Upper lobe of left lung (tissue), 6 donors: Measurements from ENCODE around the gene CCDC81. TPM values are rescaled to one million over a fixed set of nuclear protein-coding genes. Genes with fewer than 3 reads are reported as not detected.
A peak's percentile ranks its signal among the peaks of the same experiment; 100 is the strongest.
"Not testable (repeated sequence)": the region's sequence is repeated elsewhere in the genome, so short reads cannot be mapped to it uniquely, and the experiment has no call there.

Experiments used
- ATAC-seq, 2 donors: fragments of 200-7000 bp; cut with Tn5 transposase; one replicate each; pipeline ENCODE4 v1.9.1; 2022; ENCODE audit warnings: mild to moderate bottlenecking in 2 of 2, moderate library complexity in 2 of 2; ENCODE audit not compliant: low FRiP score in 2 of 2
- DNase-seq, 2 donors: peaks; one replicate each; pipeline ENCODE4 v3.0.0-alpha.2; 2019 to 2020
- H3K27ac ChIP-seq, 4 donors: fragments of 200-600 bp; sonication (generic); one replicate each; pipeline ENCODE4 v1.5.1; 2016 to 2019
- H3K27me3 ChIP-seq, 4 donors: fragments of 200-600 bp; sonication (generic); one replicate each; pipeline ENCODE4 v1.5.1; 2017 to 2019
- H3K36me3 ChIP-seq, 4 donors: fragments of 200-600 bp; sonication (generic); one replicate each; pipeline ENCODE4 v1.5.1; 2016 to 2019
- H3K4me1 ChIP-seq, 4 donors: fragments of 200-600 bp; sonication (generic); one replicate each; pipeline ENCODE4 v1.5.1; 2018 to 2019
- H3K4me3 ChIP-seq, 4 donors: fragments of 200-600 bp; sonication (generic); one replicate each; pipeline ENCODE4 v1.5.1; 2017 to 2019; ENCODE audit warnings: mild to moderate bottlenecking in 2 of 4, moderate library complexity in 1 of 4
- H3K9me3 ChIP-seq, 4 donors: fragments of 200-600 bp; sonication (generic); one replicate each; pipeline ENCODE4 v1.5.1; 2018 to 2019
- CTCF ChIP-seq, 6 experiments: fragments of 450-650 bp in 4 of 6; fragments of 200-600 bp in 2 of 6; sonication (generic) in 2 of 6; IDR thresholded peaks; one replicate each; pipeline ENCODE4 v1.5.1; 2016 to 2019; ENCODE audit warnings: antibody characterized with exemption in 6 of 6
- EP300 ChIP-seq, 4 donors: sonication (generic); formaldehyde crosslinking; IDR thresholded peaks; one replicate each; pipeline ENCODE4 v1.5.1; 2017; ENCODE audit warnings: antibody characterized with exemption in 4 of 4, control low read depth in 2 of 4
- POLR2A ChIP-seq, 4 donors: fragments of 450-650 bp; IDR thresholded peaks; one replicate each; pipeline ENCODE4 v1.5.1; 2016 to 2017; ENCODE audit warnings: antibody characterized with exemption in 4 of 4, mild to moderate bottlenecking in 2 of 4
- POLR2AphosphoS5 ChIP-seq, 2 donors: sonication (generic); formaldehyde crosslinking; IDR thresholded peaks; one replicate each; pipeline ENCODE4 v1.5.1; 2017; ENCODE audit warnings: antibody characterized with exemption in 2 of 2
- WGBS, 2 donors: methylation state at CpG; one replicate each; pipeline ENCODE4 v1.1.5; 2017 to 2018; 5-methylcytosine and 5-hydroxymethylcytosine counted together
- total RNA-seq, 6 donors: library from RNA; depleted of rRNA in 4 of 6; stranded (reverse); fragments of >200 nt in 4 of 6; gene quantifications; one replicate each; pipeline versions ENCODE4 v1.1.0 to v1.2.1, GENCODE V29; 2016 to 2021
- donor health status: DM: no; HTN: no; CAD: no; lungs with moderate emphysema.
- donor health status: DM: no; HTN: yes; CAD: no; lungs with severe emphysema.

CCDC81 gene
- total RNA-seq, 6 donors from 2014 or later = 0.52 to 10.5 (median 2.7) TPM

- WGBS, 2 donors = 92 to 93% methylated on average over 36 to 37 of the region's 37 CpGs
- Histone ChIP-seq H3K4me3 (no peak overlapping the region), H3K27ac (no peak overlapping the region), H3K27me3 (no peaks in the 10 kb centered on the region), H3K9me3 (peaks cover 0 to 8% (median 0%) of the 10 kb centered on the region in 4 donors), H3K36me3 (no peaks in the 10 kb centered on the region), H3K4me1 (no peaks in the 10 kb centered on the region)
- ATAC-seq (no peak), DNase-seq (peak in 1 of 2 donors; percentile 78)
- TF ChIP-seq POLR2AphosphoS5 (IDR thresholded peaks at IDR 0.05) = no peak
- TF ChIP-seq EP300 (IDR thresholded peaks at IDR 0.05) = no peak
- no peak for TF ChIP-seq CTCF (IDR thresholded peaks at IDR 0.05)
- TF ChIP-seq POLR2A (IDR thresholded peaks at IDR 0.05) = no peak
Observed at GRCh38 chr11:86431258-86431657, 56.6 kb downstream of the CCDC81 start.

- not testable (repeated sequence) for H3K27me3 ChIP-seq, ATAC-seq, H3K36me3 ChIP-seq, H3K9me3 ChIP-seq, H3K4me3 ChIP-seq, H3K27ac ChIP-seq, H3K4me1 ChIP-seq
- DNase-seq = peak in 1 of 2 donors; percentile 83
- WGBS, 2 donors = 96% methylated on average over 31 to 32 of the region's 38 CpGs
Observed at GRCh38 chr11:86433361-86434095, 58.8 kb downstream of the CCDC81 start.

GRCh38 chr11:86435711-86436110 lies 61.0 kb downstream of the CCDC81 start:
- H3K4me1 ChIP-seq = no peaks in the 10 kb centered on the region
- peaks cover 0 to 8% (median 0%) of the 10 kb centered on the region in 4 donors for H3K9me3 ChIP-seq
- no peak overlapping the region for H3K27ac ChIP-seq
- H3K36me3 ChIP-seq = no peaks in the 10 kb centered on the region
- ATAC-seq = no peak
- WGBS, 2 donors = 92 to 95% methylated on average over 2 of the region's 2 CpGs
- TF ChIP-seq POLR2AphosphoS5 (IDR thresholded peaks at IDR 0.05) (no peak), POLR2A (IDR thresholded peaks at IDR 0.05) (no peak), CTCF (IDR thresholded peaks at IDR 0.05) (no peak), EP300 (IDR thresholded peaks at IDR 0.05) (no peak)
- no peak overlapping the region for H3K4me3 ChIP-seq
- no peak for DNase-seq
- H3K27me3 ChIP-seq = no peaks in the 10 kb centered on the region

GRCh38 chr11:86438685-86439084 lies 64.0 kb downstream of the CCDC81 start:
- no peak overlapping the region for H3K4me3 ChIP-seq
- peaks cover 0 to under 1% (median 0%) of the 10 kb centered on the region in 4 donors for H3K36me3 ChIP-seq
- ATAC-seq (no peak), DNase-seq (no peak)
- no peaks in the 10 kb centered on the region for H3K9me3 ChIP-seq
- H3K27ac ChIP-seq = no peak overlapping the region
- H3K4me1 ChIP-seq = no peaks in the 10 kb centered on the region
- WGBS, 2 donors = 96 to 100% methylated on average over 1 of the region's 1 CpG
- H3K27me3 ChIP-seq = no peaks in the 10 kb centered on the region
- TF ChIP-seq POLR2A (IDR thresholded peaks at IDR 0.05) (no peak), CTCF (IDR thresholded peaks at IDR 0.05) (no peak), EP300 (IDR thresholded peaks at IDR 0.05) (no peak), POLR2AphosphoS5 (IDR thresholded peaks at IDR 0.05) (no peak)

- H3K27ac ChIP-seq = no peak overlapping the region
- no peak for TF ChIP-seq EP300 (IDR thresholded peaks at IDR 0.05)
- no peak for TF ChIP-seq POLR2A (IDR thresholded peaks at IDR 0.05)
- no peak for TF ChIP-seq POLR2AphosphoS5 (IDR thresholded peaks at IDR 0.05)
- no peak for TF ChIP-seq CTCF (IDR thresholded peaks at IDR 0.05)
- WGBS, 2 donors = 85 to 89% methylated on average over 3 of the region's 3 CpGs
- peak in 1 of 2 donors; percentile 94 for ATAC-seq
- DNase-seq = no peak
- H3K9me3 ChIP-seq = no peaks in the 10 kb centered on the region
- peaks cover 0 to 7% (median 0%) of the 10 kb centered on the region in 4 donors for H3K36me3 ChIP-seq
- H3K4me3 ChIP-seq = no peak overlapping the region
- no peaks in the 10 kb centered on the region for H3K4me1 ChIP-seq
- no peaks in the 10 kb centered on the region for H3K27me3 ChIP-seq
Observed at GRCh38 chr11:86440305-86440716, 65.6 kb downstream of the CCDC81 start.
